ENCODE results near the gene RIPPLY1.

DNA sequence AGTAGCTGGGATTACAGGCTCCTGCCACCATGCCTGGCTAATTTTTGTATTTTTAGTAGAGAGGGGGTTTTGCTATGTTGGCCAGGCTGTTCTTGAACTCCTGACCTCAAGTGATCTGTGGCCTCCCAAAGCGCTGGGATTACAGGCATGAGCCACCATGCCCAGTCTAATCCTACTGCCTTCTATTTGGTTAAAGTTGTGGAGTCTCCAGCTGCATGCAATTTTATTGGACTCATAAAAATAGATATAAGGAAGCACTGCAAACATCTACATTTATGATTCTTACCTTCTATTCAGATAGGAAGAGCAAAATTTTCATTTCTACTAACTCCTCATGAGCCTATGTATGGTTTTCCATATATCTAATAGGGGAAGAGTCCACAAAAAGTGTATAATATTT, 13.7 kb downstream of the RIPPLY1 start:
- TF ChIP-seq, protein P1, sequence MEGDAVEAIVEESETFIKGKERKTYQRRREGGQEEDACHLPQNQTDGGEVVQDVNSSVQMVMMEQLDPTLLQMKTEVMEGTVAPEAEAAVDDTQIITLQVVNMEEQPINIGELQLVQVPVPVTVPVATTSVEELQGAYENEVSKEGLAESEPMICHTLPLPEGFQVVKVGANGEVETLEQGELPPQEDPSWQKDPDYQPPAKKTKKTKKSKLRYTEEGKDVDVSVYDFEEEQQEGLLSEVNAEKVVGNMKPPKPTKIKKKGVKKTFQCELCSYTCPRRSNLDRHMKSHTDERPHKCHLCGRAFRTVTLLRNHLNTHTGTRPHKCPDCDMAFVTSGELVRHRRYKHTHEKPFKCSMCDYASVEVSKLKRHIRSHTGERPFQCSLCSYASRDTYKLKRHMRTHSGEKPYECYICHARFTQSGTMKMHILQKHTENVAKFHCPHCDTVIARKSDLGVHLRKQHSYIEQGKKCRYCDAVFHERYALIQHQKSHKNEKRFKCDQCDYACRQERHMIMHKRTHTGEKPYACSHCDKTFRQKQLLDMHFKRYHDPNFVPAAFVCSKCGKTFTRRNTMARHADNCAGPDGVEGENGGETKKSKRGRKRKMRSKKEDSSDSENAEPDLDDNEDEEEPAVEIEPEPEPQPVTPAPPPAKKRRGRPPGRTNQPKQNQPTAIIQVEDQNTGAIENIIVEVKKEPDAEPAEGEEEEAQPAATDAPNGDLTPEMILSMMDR (IDR thresholded peaks at IDR 0.05; ENCODE audit: borderline replicate concordance, extremely low read depth, low read length, poor library complexity, severe bottlenecking), result no peak
- TF ChIP-seq EZH2 (IDR thresholded peaks at IDR 0.05; ENCODE audit: borderline replicate concordance, low read depth, low read length, severe bottlenecking), result no peak
